Stomach (tissue), 19 donors: ENCODE data around the gene NMRK2. TPM values are rescaled to one million over a fixed set of nuclear protein-coding genes. Genes with fewer than 3 reads are reported as not detected.
"Not testable (repeated sequence)": the region's sequence is repeated elsewhere in the genome, so short reads cannot be mapped to it uniquely, and the experiment has no call there.

Experiments used
- DNase-seq, 2 donors: peaks; one replicate each; pipeline versions ENCODE4 v3.0.0 to v3.0.0-alpha.2; 2013 to 2019
- H3K27ac ChIP-seq, 5 donors: fragments of 200-600 bp in 4 of 5; sonication (generic) in 4 of 5; one replicate each; pipeline ENCODE4 v1.5.1; 2013 to 2019; ENCODE audit warnings: mild to moderate bottlenecking in 1 of 5, moderate library complexity in 1 of 5
- H3K27me3 ChIP-seq, 3 donors: fragments of 200-600 bp; sonication (generic); one replicate each; pipeline ENCODE4 v1.5.1; 2017 to 2019; ENCODE audit warnings: mixed run types in 1 of 3
- H3K36me3 ChIP-seq, 4 donors: fragments of 200-600 bp; sonication (generic); 1 replicate in 3 of 4; 2 replicates in 1 of 4; pipeline ENCODE4 v1.5.1; 2016 to 2019
- H3K4me1 ChIP-seq, 4 donors: fragments of 200-600 bp; sonication (generic); one replicate each; pipeline ENCODE4 v1.5.1; 2016 to 2019
- H3K4me3 ChIP-seq, 4 donors: fragments of 200-600 bp; sonication (generic) in 3 of 4; one replicate each; pipeline ENCODE4 v1.5.1; 2016 to 2019; ENCODE audit warnings: mild to moderate bottlenecking in 1 of 4
- H3K9me3 ChIP-seq, 4 donors: fragments of 200-600 bp; sonication (generic); one replicate each; pipeline ENCODE4 v1.5.1; 2016 to 2019
- CTCF ChIP-seq, 7 experiments: fragments of 450-650 bp in 4 of 7; fragments of 200-600 bp in 3 of 7; sonication (generic) in 3 of 7; IDR thresholded peaks; one replicate each; pipeline ENCODE4 v1.5.1; 2016 to 2019; ENCODE audit warnings: antibody characterized with exemption in 7 of 7, control low read depth in 2 of 7, mild to moderate bottlenecking in 1 of 7
- EP300 ChIP-seq: sonication (generic); formaldehyde crosslinking; IDR thresholded peaks from one replicate; pipeline ENCODE4 v1.6.1; 2017; ENCODE audit warnings: antibody characterized with exemption
- POLR2A ChIP-seq, 4 donors: fragments of 450-650 bp; IDR thresholded peaks; one replicate each; pipeline ENCODE4 v1.6.1; 2016; ENCODE audit warnings: antibody characterized with exemption in 4 of 4, control low read depth in 2 of 4, mild to moderate bottlenecking in 1 of 4, moderate library complexity in 1 of 4
- POLR2AphosphoS5 ChIP-seq, 3 donors: sonication (generic); formaldehyde crosslinking; IDR thresholded peaks; one replicate each; pipeline ENCODE4 v1.6.1; 2016; ENCODE audit warnings: antibody characterized with exemption in 3 of 3
- WGBS, 5 donors: extraction: QIAGEN DNeasy Blood & Tissue Kit in 3 of 5; methylation state at CpG; one replicate each; pipeline versions ENCODE4 v1.1.5 to v1.1.7; 2013 to 2018; 5-methylcytosine and 5-hydroxymethylcytosine counted together
- intact Hi-C: fragments of 100-400 bp; cut with DNase I; formaldehyde crosslinking; loops from one replicate; pipeline ENCODE4 v1.15.1; 2023; ENCODE audit warnings: low total_unique reads
- long read RNA-seq, 10 donors: transcript quantifications; one replicate each; lab custom pipeline, GENCODE V29; 2026
- polyA plus RNA-seq, 3 donors: library from polyadenylated mRNA; stranded (reverse); fragments of 200-250 nt; gene quantifications; one replicate each; pipeline ENCODE4 v1.2.3, GENCODE V29; 2013
- total RNA-seq, 5 donors: library from RNA; depleted of rRNA; stranded (reverse); fragments of >200 nt; gene quantifications; one replicate each; pipeline versions ENCODE4 v1.1.0 to v1.2.3, GENCODE V29; 2014 to 2016
- donor health status: healthy with polysubstance abuse.
- donor health status: Bipolar disorder and iron deficiency.
- donor health status: healthy.

The NMRK2 gene
- total RNA-seq = under 1 TPM in 1 of 5 donors, not detected in 4; 0.55 TPM
- polyA plus RNA-seq = 1 to 10 TPM in 2 of 3 donors, under 1 TPM in 1; 0.68 to 4.3 (median 2.3) TPM
- long read RNA-seq, donor 1 = 0 reads
- long read RNA-seq, donor 2 = 0 reads
- long read RNA-seq, donor 3 = 0 reads
- long read RNA-seq, donor 4 = 0 reads
- long read RNA-seq, donor 5 = 0 reads
- long read RNA-seq, donor 6 = 0 reads
- long read RNA-seq, donor 7 = 0 reads
- long read RNA-seq, donor 8 = 0 reads
- long read RNA-seq, donor 9 = 0 reads
- long read RNA-seq, donor 10 = 0 reads

GRCh38 chr19:3932931-3933810, at the start of gene NMRK2:
NMRK2 (plus strand) TSS chr19:3933069; CDS start chr19:3933672, 603 bp downstream.
- H3K9me3 ChIP-seq = no peaks in the 10 kb centered on the region
- H3K27me3 ChIP-seq = peaks cover 7 to 59% (median 21%) of the 10 kb centered on the region in 3 donors
- no peak for TF ChIP-seq POLR2A (IDR thresholded peaks at IDR 0.05)
- no peak for TF ChIP-seq CTCF (IDR thresholded peaks at IDR 0.05)
- TF ChIP-seq EP300 = no peak
- no peak for TF ChIP-seq POLR2AphosphoS5 (IDR thresholded peaks at IDR 0.05)
- H3K4me1 ChIP-seq = peaks cover 9 to 12% (median 11%) of the 10 kb centered on the region in 4 donors
- no peak within 1 kb of the TSS for H3K27ac ChIP-seq
- H3K36me3 ChIP-seq = no peaks in the 10 kb centered on the region
- intact Hi-C loops = no loop called here
- peak within 1 kb of the TSS in 2 of 4 donors; percentile 6 to 16 for H3K4me3 ChIP-seq
- WGBS, 5 donors = 2 to 7% (median 5%) methylated on average over 41 to 51 of the region's 51 CpGs
- peak in 1 of 2 donors; percentile 17 for DNase-seq

GRCh38 chr19:3890591-3890990, 42.3 kb upstream of the NMRK2 start:
- no peak for DNase-seq
- H3K4me3 ChIP-seq = no peak overlapping the region
- intact Hi-C loops = no loop called here
- no peak for TF ChIP-seq POLR2AphosphoS5 (IDR thresholded peaks at IDR 0.05)
- no peaks in the 10 kb centered on the region for H3K36me3 ChIP-seq
- H3K27ac ChIP-seq = no peak overlapping the region
- no peaks in the 10 kb centered on the region for H3K9me3 ChIP-seq
- WGBS, 5 donors = 75 to 85% (median 81%) methylated on average over 13 to 17 of the region's 17 CpGs
- H3K4me1 ChIP-seq = no peaks in the 10 kb centered on the region
- no peaks in the 10 kb centered on the region for H3K27me3 ChIP-seq

GRCh38 chr19:3893509-3894179, 39.2 kb upstream of the NMRK2 start:
- H3K36me3 ChIP-seq = no peaks in the 10 kb centered on the region
- H3K9me3 ChIP-seq = peaks cover 0 to 8% (median 6%) of the 10 kb centered on the region in 4 donors
- no peak overlapping the region for H3K4me3 ChIP-seq
- 60 to 67% (median 62%) methylated on average over 9 to 12 of the region's 12 CpGs for WGBS, 5 donors
- no peaks in the 10 kb centered on the region for H3K4me1 ChIP-seq
- peak in 1 of 2 donors; percentile 28 for DNase-seq
- no peak for TF ChIP-seq EP300
- no peak for TF ChIP-seq POLR2AphosphoS5 (IDR thresholded peaks at IDR 0.05)
- TF ChIP-seq CTCF (IDR thresholded peaks at IDR 0.05) = no peak
- no peak for TF ChIP-seq POLR2A (IDR thresholded peaks at IDR 0.05)
- intact Hi-C loops = no loop called here
- H3K27ac ChIP-seq = no peak overlapping the region
- H3K27me3 ChIP-seq = no peaks in the 10 kb centered on the region

GRCh38 chr19:3894959-3895358, 37.9 kb upstream of the NMRK2 start:
- H3K4me1 ChIP-seq, DNase-seq, intact Hi-C loops, H3K4me3 ChIP-seq, H3K27me3 ChIP-seq, H3K36me3 ChIP-seq, H3K27ac ChIP-seq, H3K9me3 ChIP-seq: not testable (repeated sequence)
- 74 to 83% (median 80%) methylated on average over 5 of the region's 5 CpGs for WGBS, 5 donors

GRCh38 chr19:3895788-3896187, 37.1 kb upstream of the NMRK2 start:
- no peak overlapping the region for H3K4me3 ChIP-seq
- 81 to 92% (median 87%) methylated on average over 5 of the region's 5 CpGs for WGBS, 5 donors
- peaks cover 0 to 7% (median 0%) of the 10 kb centered on the region in 4 donors for H3K4me1 ChIP-seq
- no peak for DNase-seq
- TF ChIP-seq POLR2A (IDR thresholded peaks at IDR 0.05) = no peak
- TF ChIP-seq POLR2AphosphoS5 (IDR thresholded peaks at IDR 0.05) = no peak
- no peak for TF ChIP-seq EP300
- TF ChIP-seq CTCF (IDR thresholded peaks at IDR 0.05) = no peak
- H3K9me3 ChIP-seq = peaks cover 0 to 10% (median 8%) of the 10 kb centered on the region in 4 donors
- no peaks in the 10 kb centered on the region for H3K36me3 ChIP-seq
- no peak overlapping the region for H3K27ac ChIP-seq
- intact Hi-C loops = no loop called here
- no peaks in the 10 kb centered on the region for H3K27me3 ChIP-seq
